ENCODE measurements around the gene GINS2.

Gene GINS2

DNA sequence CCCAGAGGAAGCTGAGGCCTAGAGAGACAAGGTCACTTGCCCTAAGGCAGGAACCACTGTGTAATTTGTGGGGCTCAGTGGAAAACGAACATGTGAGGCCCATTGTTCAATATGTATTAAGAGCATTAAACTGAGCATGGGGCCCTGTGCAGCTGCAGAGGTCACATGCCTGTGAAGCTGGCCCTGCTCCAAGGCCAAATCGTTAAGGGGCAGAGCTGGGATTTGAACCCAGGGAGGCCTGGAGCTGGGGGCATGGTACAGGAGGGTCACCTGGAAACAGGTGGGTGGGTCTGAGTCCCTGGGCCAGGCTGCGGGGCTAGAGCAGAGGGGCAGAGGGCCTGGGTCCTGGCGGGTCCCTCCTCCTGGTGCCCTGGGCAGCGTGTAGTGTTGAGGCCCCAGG, 42.4 kb upstream of the GINS2 start:
- peaks cover 0 to 7% (median 0%) of the 10 kb centered on the region in 11 experiments; a peak in 3 of 22 replicates for H3K27me3 ChIP-seq
- peak overlapping the region in 10 of 11 experiments; percentile 36 to 95 (median 83); a peak in 18 of 22 replicates for H3K4me2 ChIP-seq
- H3K9me3 ChIP-seq (replicated peaks in 1 of 11) = no peaks in the 10 kb centered on the region
- H3K4me3 ChIP-seq = no peak overlapping the region
- H3K27ac ChIP-seq = peak overlapping the region in 3 of 11 experiments; percentile 3 to 76 (median 37); a peak in 4 of 22 replicates
- 0 out of 22 replicates have a peak overlapping the region, but pooled peaks of 1 of the 11 experiments have one; percentile 3 for H3K9ac ChIP-seq
- peaks cover 55 to 86% (median 83%) of the 10 kb centered on the region in 10 experiments for H3K4me1 ChIP-seq
- no peak for TF ChIP-seq Cebpa-rat (IDR thresholded peaks at IDR 0.05)
- peaks cover 0 to 17% (median 7%) of the 10 kb centered on the region in 11 experiments; a peak in 11 of 22 replicates for H4K20me1 ChIP-seq
- peaks cover 0 to 15% (median 0%) of the 10 kb centered on the region in 11 experiments; a peak in 8 of 22 replicates for H3K36me3 ChIP-seq

DNA sequence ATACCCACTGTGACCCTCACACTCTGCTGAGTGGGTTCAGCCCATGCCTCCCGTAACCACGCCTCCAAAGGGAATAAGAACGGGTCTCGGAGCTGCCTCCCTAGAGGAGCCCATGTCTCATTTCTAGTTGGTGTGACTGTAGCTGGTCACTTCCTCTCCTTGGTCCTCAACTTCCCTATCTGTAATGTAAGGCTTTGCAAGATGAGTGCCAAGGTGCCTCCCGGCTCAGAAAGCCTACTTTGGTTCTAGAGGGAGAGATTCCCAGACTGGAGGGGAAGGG, 41.4 kb upstream of the GINS2 start:
- H3K9me3 ChIP-seq (replicated peaks in 1 of 11) = no peaks in the 10 kb centered on the region
- H3K4me3 ChIP-seq = peak overlapping the region in 7 of 10 experiments; percentile 9 to 55 (median 17); a peak in 9 of 20 replicates
- peak overlapping the region in 10 of 11 experiments; percentile 12 to 73 (median 66); a peak in 17 of 22 replicates for H3K9ac ChIP-seq
- peak overlapping the region; percentile 80 to 95 (median 85) for H3K4me2 ChIP-seq
- H3K4me1 ChIP-seq = peaks cover 44 to 75% (median 72%) of the 10 kb centered on the region in 10 experiments
- H3K36me3 ChIP-seq = peaks cover 0 to 22% (median 0%) of the 10 kb centered on the region in 11 experiments; a peak in 8 of 22 replicates
- H3K27ac ChIP-seq = peak overlapping the region in 10 of 11 experiments; percentile 38 to 83 (median 72); a peak in 19 of 22 replicates
- H4K20me1 ChIP-seq = peaks cover 0 to 6% (median 0%) of the 10 kb centered on the region in 11 experiments; a peak in 2 of 22 replicates
- TF ChIP-seq Cebpa-rat (IDR thresholded peaks at IDR 0.05) = no peak
- H3K27me3 ChIP-seq = no peaks in the 10 kb centered on the region

DNA sequence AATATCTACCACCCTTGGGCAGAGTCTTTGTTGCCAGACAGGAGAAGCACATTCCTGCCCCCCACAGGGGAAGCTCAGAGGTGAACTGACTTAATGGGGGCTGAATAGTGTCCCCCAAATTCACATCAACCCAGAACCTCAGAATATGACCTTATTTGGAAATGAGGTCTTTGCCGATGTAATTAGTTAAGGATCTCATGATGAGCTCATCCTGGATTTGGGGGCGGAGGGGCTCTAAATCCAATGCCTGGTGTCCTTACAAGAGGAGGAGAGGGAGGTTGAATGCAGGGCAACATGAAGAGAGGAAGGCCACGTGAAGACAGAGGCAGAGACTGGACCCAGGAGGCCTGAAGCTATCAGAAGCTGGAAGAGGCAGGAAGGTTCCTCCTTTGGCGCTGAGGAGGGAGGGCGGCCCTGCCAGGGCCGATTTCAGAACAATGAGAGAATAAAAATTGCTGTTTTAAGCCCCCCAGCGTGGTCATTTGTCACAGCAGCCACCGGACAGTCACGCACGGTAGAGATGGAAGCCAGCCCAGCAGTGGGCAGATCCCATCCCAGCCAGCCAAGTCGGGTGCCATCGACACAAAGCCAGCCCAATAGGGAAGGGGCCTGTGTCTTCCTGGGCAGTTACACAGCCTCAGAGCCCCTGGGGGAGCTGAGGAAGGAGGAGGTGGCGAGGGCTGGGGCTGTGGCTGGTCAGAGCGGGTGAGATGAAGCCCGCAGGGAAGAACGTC, 40.9 kb upstream of the GINS2 start:
- peaks cover 39 to 72% (median 67%) of the 10 kb centered on the region in 10 experiments for H3K4me1 ChIP-seq
- peak overlapping the region in 8 of 10 experiments; percentile 2 to 55 (median 14); a peak in 9 of 20 replicates for H3K4me3 ChIP-seq
- peaks cover 0 to 1% (median 0%) of the 10 kb centered on the region in 11 experiments; a peak in 1 of 22 replicates for H4K20me1 ChIP-seq
- H3K4me2 ChIP-seq = peak overlapping the region; percentile 80 to 95 (median 85)
- H3K27ac ChIP-seq = peak overlapping the region; percentile 20 to 83 (median 69); a peak in 20 of 22 replicates
- no peaks in the 10 kb centered on the region for H3K27me3 ChIP-seq
- peak overlapping the region; percentile 12 to 73 (median 65); a peak in 19 of 22 replicates for H3K9ac ChIP-seq
- H3K36me3 ChIP-seq = peaks cover 0 to 23% (median 0%) of the 10 kb centered on the region in 11 experiments; a peak in 8 of 22 replicates
- no peak for TF ChIP-seq Cebpa-rat (IDR thresholded peaks at IDR 0.05)
- no peaks in the 10 kb centered on the region for H3K9me3 ChIP-seq (replicated peaks in 1 of 11)

DNA sequence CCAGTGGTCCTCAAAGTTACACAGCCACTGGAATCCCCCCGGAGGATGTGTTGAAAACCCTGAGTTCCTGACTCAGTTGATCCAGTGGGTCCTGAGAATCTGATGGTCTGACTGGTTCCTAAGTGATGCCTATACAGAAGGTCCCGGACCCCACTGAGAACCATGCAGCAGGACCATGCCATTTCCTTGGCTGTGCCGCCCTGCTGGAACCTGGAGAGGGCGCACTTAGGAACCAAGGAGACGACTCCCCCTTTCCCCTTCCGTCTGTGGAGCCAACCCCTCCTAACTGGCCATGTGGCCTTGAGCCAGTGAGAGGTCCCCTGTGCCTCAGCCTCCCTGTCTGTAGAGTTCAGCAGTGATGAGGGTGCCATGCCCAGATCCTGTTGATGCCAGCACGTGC, 40.1 kb upstream of the GINS2 start:
- H3K9ac ChIP-seq = peak overlapping the region in 6 of 11 experiments; percentile 61 to 73 (median 68); a peak in 6 of 22 replicates
- peak overlapping the region in 8 of 11 experiments; percentile 65 to 83 (median 76); a peak in 11 of 22 replicates for H3K27ac ChIP-seq
- H3K4me1 ChIP-seq = peaks cover 32 to 69% (median 61%) of the 10 kb centered on the region in 10 experiments
- no peaks in the 10 kb centered on the region for H4K20me1 ChIP-seq
- H3K27me3 ChIP-seq = no peaks in the 10 kb centered on the region
- peaks cover 0 to 25% (median 0%) of the 10 kb centered on the region in 11 experiments; a peak in 8 of 22 replicates for H3K36me3 ChIP-seq
- TF ChIP-seq Cebpa-rat (IDR thresholded peaks at IDR 0.05) = no peak
- H3K4me2 ChIP-seq = peak overlapping the region; percentile 80 to 95 (median 85)
- no peak overlapping the region for H3K4me3 ChIP-seq
- no peaks in the 10 kb centered on the region for H3K9me3 ChIP-seq (replicated peaks in 1 of 11)

DNA sequence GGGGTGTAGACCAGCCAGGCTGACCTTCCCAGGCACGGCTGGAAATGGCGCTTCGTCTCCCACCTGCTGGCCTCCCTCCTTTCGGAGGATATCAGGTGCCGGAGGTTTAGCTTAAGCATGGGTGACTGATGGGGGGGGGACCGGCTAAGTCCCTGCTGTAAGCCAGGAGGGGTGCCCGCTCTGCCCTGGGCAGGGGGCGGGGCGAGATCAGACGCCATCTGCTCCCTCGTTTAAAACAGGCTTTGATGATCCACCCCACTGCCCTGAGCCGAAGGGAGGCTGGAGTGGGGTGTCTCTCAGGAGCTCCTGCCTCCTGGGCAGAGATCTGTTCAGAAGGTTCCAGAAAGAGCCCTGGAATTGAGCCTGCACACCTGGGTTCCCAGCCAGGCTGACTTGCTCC, 36.2 kb upstream of the GINS2 start:
- H3K4me1 ChIP-seq = peaks cover 14 to 51% (median 26%) of the 10 kb centered on the region in 10 experiments
- no peak overlapping the region for H3K9ac ChIP-seq
- peaks cover 0 to 14% (median 0%) of the 10 kb centered on the region in 11 experiments; a peak in 2 of 22 replicates for H4K20me1 ChIP-seq
- peaks cover 0 to 25% (median 0%) of the 10 kb centered on the region in 11 experiments; a peak in 7 of 22 replicates for H3K36me3 ChIP-seq
- no peak overlapping the region for H3K4me3 ChIP-seq
- no peak overlapping the region for H3K27ac ChIP-seq
- H3K4me2 ChIP-seq = no peak overlapping the region
- H3K27me3 ChIP-seq = no peaks in the 10 kb centered on the region
- H3K9me3 ChIP-seq (replicated peaks in 1 of 11) = no peaks in the 10 kb centered on the region
- no peak for TF ChIP-seq Cebpa-rat (IDR thresholded peaks at IDR 0.05)

DNA sequence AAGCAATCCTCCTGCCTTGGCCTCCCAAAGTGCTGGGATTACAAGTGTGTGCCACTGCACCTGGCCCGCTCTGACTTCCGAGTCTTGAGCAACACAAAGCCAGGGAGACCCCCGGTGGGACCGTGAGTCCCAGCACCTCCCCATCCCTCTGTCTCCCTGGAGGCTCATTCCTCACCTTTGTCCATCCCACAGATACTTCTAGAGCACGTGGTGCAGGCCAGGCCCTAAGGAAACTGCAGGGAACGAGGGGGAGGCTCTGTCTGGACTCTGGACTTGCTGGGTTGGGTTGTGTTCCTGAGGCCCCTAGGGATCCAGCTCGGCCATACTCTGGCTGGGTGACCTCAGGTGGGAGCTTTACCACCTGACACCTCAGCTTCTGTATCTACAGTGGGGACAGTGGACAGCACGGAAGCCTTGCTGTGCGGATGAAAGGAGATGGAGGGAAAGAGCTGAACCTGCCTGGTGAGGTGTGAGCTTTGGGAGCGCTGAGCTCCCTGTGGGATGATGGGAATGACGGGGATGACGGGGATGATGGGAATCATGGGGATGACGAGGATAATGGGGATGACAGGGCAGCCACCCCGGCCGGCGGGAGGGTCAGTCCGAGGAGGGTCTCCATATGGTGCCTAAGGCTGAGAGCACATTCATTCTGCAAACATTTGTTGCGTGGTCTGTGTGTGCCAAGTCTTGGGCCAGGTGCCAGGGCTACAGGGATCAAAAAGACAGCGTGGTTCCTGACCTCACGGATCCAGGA, 35.5 kb upstream of the GINS2 start:
- Histone ChIP-seq H3K36me3 (peaks cover 0 to 25% (median 0%) of the 10 kb centered on the region in 11 experiments; a peak in 7 of 22 replicates), H3K4me3 (no peak overlapping the region), H3K4me1 (peaks cover 7 to 44% (median 19%) of the 10 kb centered on the region in 10 experiments), H3K27ac (no peak overlapping the region), H3K9ac (no peak overlapping the region), H3K27me3 (no peaks in the 10 kb centered on the region), H3K9me3 (replicated peaks in 1 of 11) (no peaks in the 10 kb centered on the region), H4K20me1 (peaks cover 0 to 14% (median 0%) of the 10 kb centered on the region in 11 experiments; a peak in 2 of 22 replicates), H3K4me2 (no peak overlapping the region)
- TF ChIP-seq Cebpa-rat (IDR thresholded peaks at IDR 0.05) = no peak

DNA sequence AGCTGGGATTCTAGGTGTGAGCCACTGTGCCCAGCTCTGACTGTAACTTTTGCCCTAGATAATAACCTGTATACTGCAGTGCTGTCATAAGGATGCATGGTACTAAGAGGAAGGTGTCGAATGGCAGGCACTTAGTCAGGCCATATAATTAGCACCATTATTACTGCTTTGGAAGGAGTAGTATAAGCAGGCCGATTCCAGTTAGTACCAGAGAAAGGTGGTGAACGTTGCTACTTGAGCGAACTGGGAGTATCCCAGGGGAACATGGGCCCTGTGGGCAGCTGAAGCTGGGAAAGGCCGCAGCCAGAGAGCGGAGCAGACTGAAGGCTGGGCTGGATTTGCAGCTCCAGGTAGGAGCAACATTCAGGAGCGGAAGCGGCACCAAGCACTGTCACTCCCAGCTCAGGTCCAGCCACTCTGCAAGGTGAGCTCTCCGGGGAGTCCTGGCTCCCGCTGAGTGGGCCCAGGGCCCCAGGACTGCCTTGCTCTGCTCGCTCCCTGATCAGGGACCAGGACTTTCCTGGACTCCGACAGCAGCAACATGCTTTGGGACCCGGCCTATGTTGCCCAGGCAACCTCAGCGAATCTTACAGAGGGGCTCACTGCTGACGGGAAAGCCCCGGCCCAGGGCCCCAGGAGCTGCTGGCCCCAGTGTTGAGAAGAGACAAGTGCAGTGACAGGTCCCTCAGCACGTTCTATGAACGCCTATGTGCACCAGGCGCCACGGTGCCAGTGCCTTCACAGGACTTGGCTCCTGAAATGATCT, 33.6 kb upstream of the GINS2 start:
- peaks cover 0 to 31% (median 0%) of the 10 kb centered on the region in 11 experiments; a peak in 8 of 22 replicates for H4K20me1 ChIP-seq
- 0 out of 22 replicates have a peak overlapping the region, but pooled peaks of 1 of the 11 experiments have one; percentile 3 for H3K4me2 ChIP-seq
- no peak overlapping the region for H3K4me3 ChIP-seq
- no peak overlapping the region for H3K27ac ChIP-seq
- no peaks in the 10 kb centered on the region for H3K9me3 ChIP-seq (replicated peaks in 1 of 11)
- H3K36me3 ChIP-seq = peaks cover 0 to 22% (median 0%) of the 10 kb centered on the region in 11 experiments; a peak in 7 of 22 replicates
- H3K27me3 ChIP-seq = no peaks in the 10 kb centered on the region
- 0 out of 22 replicates have a peak overlapping the region, but pooled peaks of 1 of the 11 experiments have one; percentile 18 for H3K9ac ChIP-seq
- H3K4me1 ChIP-seq = peaks cover 11 to 46% (median 19%) of the 10 kb centered on the region in 10 experiments
- TF ChIP-seq Cebpa-rat (IDR thresholded peaks at IDR 0.05) = no peak

DNA sequence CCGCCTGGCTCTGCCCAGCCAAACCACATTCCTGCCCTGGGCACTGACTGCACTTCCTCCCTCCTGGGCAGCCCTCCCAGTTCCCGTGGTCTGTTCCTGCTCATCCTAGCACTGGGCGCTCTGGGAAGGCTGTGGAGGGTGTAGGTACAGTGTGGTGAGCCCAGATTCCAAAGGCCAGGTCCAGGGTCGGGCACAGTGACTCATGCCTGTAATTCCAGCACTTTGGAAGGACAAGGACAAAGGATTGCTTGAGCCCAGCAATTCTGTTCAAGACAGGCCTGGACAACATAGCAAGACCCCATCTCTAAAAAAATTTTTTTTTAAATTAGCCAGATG, 31.5 kb upstream of the GINS2 start:
- Histone ChIP-seq H3K4me2 (no peak overlapping the region), H3K36me3 (peaks cover 0 to 7% (median 0%) of the 10 kb centered on the region in 11 experiments; a peak in 2 of 22 replicates), H4K20me1 (peaks cover 0 to 44% (median 0%) of the 10 kb centered on the region in 11 experiments; a peak in 10 of 22 replicates), H3K4me1 (peaks cover 20 to 67% (median 40%) of the 10 kb centered on the region in 10 experiments), H3K9ac (no peak overlapping the region), H3K27me3 (no peaks in the 10 kb centered on the region), H3K4me3 (no peak overlapping the region), H3K9me3 (replicated peaks in 1 of 11) (no peaks in the 10 kb centered on the region), H3K27ac (no peak overlapping the region)
- TF ChIP-seq Cebpa-rat (IDR thresholded peaks at IDR 0.05) = no peak

Measured in BLaER1 treated with 17β-estradiol and CSF1 and Interleukin-3, amounts not matched to agents 10 nM and 100 nM (cell line).